ENCODE measurements around the gene CD300C. TPM values are rescaled to one million over a fixed set of nuclear protein-coding genes. Genes with fewer than 3 reads are reported as not detected.

Gene CD300C
- total RNA-seq (2014; rRNA removed; shearing (Covaris generic)) = 0.76 and 1.0 TPM in 2 replicates
- polyA plus RNA-seq (2016; fragmentation: Nextera tagmentation; extraction: Ambion mirVana) = 1.4 TPM in 2 replicates

DNA sequence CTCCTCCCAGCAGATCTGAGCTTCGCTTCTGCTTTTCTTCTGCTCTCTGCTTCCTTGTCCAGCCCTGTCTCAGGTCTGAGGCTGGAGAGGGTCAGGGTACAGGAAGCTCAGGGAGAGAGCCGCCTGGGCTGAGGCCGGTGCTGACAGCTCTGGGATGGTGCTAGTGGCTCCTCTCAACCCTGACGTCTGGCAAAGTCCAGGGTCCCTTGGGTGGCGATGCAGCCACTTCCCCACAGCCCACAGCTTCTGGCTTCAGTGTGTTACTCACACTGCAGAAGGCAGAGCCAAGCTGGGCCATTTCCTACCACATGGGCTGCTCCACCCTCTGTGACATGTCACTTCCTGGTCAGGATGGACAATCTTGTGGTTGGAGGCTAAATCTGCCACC, at the start of gene CD300C:
CD300C (minus strand) TSS at position 273 of the 388 bp plus-strand sequence. CDS start 333 bp downstream, outside the sequence.
- Histone ChIP-seq H3K36me3 (ENCODE audit: low read depth) (no peaks in the 10 kb centered on the region), H3K4me3 (no peak within 1 kb of the TSS), H3K9me3 (ENCODE audit: low read depth) (no peaks in the 10 kb centered on the region), H2AFZ (peak within 1 kb of the TSS; percentile 50), H3K9ac (no peak within 1 kb of the TSS), H3K79me2 (ENCODE audit: insufficient read depth) (no peaks in the 10 kb centered on the region), H3K9me2 (ENCODE audit: insufficient read depth) (no peaks in the 10 kb centered on the region), H3F3A (ENCODE audit: insufficient read depth) (no peaks in the 10 kb centered on the region), H4K20me1 (ENCODE audit: insufficient read depth) (no peaks in the 10 kb centered on the region), H3K27me3 (replicated peaks; ENCODE audit: insufficient read depth) (no peaks in the 10 kb centered on the region), H3K4me2 (ENCODE audit: unreplicated experiment) (no peak within 1 kb of the TSS), H3K4me1 (ENCODE audit: insufficient read depth) (no peaks in the 10 kb centered on the region), H3K27ac (no peak within 1 kb of the TSS)
- 36% methylated on average over 5 of the region's 5 CpGs for WGBS, 2 experiments (ENCODE audit: low coverage in 1 of 2, low lambda C conversion rate in 2 of 2, missing lambda C conversion rate in 2 of 2)
- peak; percentile 64 for DNase-seq
- TF ChIP-seq EZH2phosphoT487 (IDR thresholded peaks at IDR 0.05; ENCODE audit: insufficient read depth, low read depth) (no peak), EZH2 (IDR thresholded peaks at IDR 0.05; ENCODE audit: insufficient read depth, poor library complexity, severe bottlenecking) (no peak)
- in situ Hi-C loops (cut with MboI) = no loop called here

DNA sequence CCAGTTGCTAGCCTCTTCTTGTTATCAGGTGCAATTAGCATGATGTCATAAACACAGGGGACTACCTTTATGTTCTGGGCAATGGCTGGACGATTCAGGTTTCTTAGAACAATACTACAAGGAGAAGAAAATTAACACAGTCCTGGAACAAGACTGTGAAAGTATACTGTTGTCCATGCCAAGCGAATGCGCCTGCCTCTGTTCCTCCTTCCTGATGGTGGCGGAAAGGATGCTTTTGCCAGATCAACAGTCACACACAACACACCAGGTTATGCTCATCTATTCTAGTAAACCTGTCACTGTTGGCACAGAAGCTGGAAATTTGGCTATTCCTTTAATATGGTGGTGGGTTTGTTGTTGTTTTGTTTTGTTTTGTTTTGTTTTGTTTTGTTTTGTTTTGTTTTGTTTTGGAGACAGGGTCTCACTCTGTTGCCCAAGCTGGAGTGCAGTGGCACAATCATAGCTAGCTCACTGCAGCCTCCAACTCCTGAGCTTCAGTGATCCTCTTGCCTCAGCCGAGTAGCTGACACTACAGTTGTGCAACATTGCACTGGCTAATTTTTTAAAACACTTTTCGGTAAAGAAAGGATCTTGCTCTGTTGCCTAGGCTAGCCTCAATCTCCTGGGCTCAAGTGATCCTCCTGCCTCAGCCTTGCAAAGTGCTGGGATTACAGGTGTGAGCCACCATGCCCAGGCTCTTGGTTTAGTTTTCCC, 49.3 kb upstream of the CD300C start:
- H3K4me1 ChIP-seq (ENCODE audit: insufficient read depth) = no peaks in the 10 kb centered on the region
- H3K9me3 ChIP-seq (ENCODE audit: low read depth) = no peaks in the 10 kb centered on the region
- 51 to 60% methylated on average over 6 of the region's 6 CpGs for WGBS, 2 experiments (ENCODE audit: low coverage in 1 of 2, low lambda C conversion rate in 2 of 2, missing lambda C conversion rate in 2 of 2)
- no peak for TF ChIP-seq EZH2 (IDR thresholded peaks at IDR 0.05; ENCODE audit: insufficient read depth, poor library complexity, severe bottlenecking)
- no peak for TF ChIP-seq EZH2phosphoT487 (IDR thresholded peaks at IDR 0.05; ENCODE audit: insufficient read depth, low read depth)
- no peaks in the 10 kb centered on the region for H4K20me1 ChIP-seq (ENCODE audit: insufficient read depth)
- in situ Hi-C loops (cut with MboI) = no loop called here
- H3K4me3 ChIP-seq = no peak overlapping the region
- H3K27me3 ChIP-seq (replicated peaks; ENCODE audit: insufficient read depth) = peaks cover 24% of the 10 kb centered on the region
- no peaks in the 10 kb centered on the region for H3K79me2 ChIP-seq (ENCODE audit: insufficient read depth)
- H3K36me3 ChIP-seq (ENCODE audit: low read depth) = no peaks in the 10 kb centered on the region
- no peak overlapping the region for H2AFZ ChIP-seq
- no peak for DNase-seq
- H3K9ac ChIP-seq = no peak overlapping the region
- H3K27ac ChIP-seq = no peak overlapping the region
- H3K9me2 ChIP-seq (ENCODE audit: insufficient read depth) = no peaks in the 10 kb centered on the region
- H3F3A ChIP-seq (ENCODE audit: insufficient read depth) = no peaks in the 10 kb centered on the region
- H3K4me2 ChIP-seq (ENCODE audit: unreplicated experiment) = no peak overlapping the region

DNA sequence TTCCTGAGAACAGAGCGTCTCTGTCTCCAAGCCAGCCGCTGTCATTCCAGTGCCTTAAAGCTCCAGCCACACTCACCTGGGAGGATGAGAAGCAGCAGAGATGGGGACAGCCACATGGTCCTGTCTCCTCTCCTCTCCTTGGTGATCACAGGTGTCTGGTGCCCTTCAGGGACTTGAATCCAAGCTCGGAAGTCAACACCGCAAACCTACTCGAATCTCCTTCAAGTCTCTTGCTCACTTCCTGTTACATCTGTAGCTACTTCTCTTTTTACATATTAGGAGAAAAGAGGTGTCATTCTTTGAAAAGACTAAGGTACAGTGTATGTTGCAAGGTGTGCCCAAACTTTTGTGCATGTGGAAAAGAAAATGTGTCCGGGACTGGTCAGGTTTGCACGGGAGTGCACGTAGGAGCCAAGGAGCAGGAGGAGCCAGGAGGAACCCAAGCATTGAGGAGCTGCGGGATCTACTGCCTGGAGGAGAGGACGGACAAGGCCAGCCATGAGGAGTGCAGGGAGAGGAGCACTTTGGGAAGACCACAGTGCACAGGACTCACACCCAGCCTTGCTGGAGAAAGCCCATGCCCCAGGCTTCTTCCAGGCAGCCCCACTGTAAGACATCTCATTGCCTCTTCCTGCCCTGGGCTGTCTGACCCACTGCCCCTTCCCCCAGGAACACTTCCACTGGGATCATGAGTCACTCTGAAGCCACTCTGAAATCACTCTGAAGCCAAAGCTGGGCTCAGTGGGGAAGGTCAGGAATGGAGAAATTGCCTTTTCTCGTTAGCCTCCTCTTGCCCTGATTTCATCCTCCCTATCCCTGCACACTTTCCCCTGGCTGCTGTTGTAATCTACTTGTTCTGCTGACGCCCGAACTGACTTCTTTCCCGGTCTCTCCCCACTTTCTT, 46.4 kb upstream of the CD300C start, which contains the start of gene CD300LD:
CD300LD (minus strand) TSS at position 197 of the 904 bp plus-strand sequence; CDS start at position 116, 81 bp downstream.
- no peaks in the 10 kb centered on the region for H3F3A ChIP-seq (ENCODE audit: insufficient read depth)
- no peaks in the 10 kb centered on the region for H3K4me1 ChIP-seq (ENCODE audit: insufficient read depth)
- TF ChIP-seq EZH2 (IDR thresholded peaks at IDR 0.05; ENCODE audit: insufficient read depth, poor library complexity, severe bottlenecking) (no peak), EZH2phosphoT487 (IDR thresholded peaks at IDR 0.05; ENCODE audit: insufficient read depth, low read depth) (no peak)
- in situ Hi-C loops (cut with MboI) = no loop called here
- H3K27me3 ChIP-seq (replicated peaks; ENCODE audit: insufficient read depth) = peaks cover 21% of the 10 kb centered on the region
- no peaks in the 10 kb centered on the region for H4K20me1 ChIP-seq (ENCODE audit: insufficient read depth)
- H3K79me2 ChIP-seq (ENCODE audit: insufficient read depth) = no peaks in the 10 kb centered on the region
- 57 to 61% methylated on average over 14 of the region's 14 CpGs for WGBS, 2 experiments (ENCODE audit: low coverage in 1 of 2, low lambda C conversion rate in 2 of 2, missing lambda C conversion rate in 2 of 2)
- no peak within 1 kb of the TSS for H3K27ac ChIP-seq
- no peaks in the 10 kb centered on the region for H3K9me2 ChIP-seq (ENCODE audit: insufficient read depth)
- no peak for DNase-seq
- H3K9me3 ChIP-seq (ENCODE audit: low read depth) = no peaks in the 10 kb centered on the region
- no peak within 1 kb of the TSS for H2AFZ ChIP-seq
- H3K4me2 ChIP-seq (ENCODE audit: unreplicated experiment) = no peak within 1 kb of the TSS
- H3K36me3 ChIP-seq (ENCODE audit: low read depth) = no peaks in the 10 kb centered on the region
- H3K9ac ChIP-seq = no peak within 1 kb of the TSS
- H3K4me3 ChIP-seq = no peak within 1 kb of the TSS

DNA sequence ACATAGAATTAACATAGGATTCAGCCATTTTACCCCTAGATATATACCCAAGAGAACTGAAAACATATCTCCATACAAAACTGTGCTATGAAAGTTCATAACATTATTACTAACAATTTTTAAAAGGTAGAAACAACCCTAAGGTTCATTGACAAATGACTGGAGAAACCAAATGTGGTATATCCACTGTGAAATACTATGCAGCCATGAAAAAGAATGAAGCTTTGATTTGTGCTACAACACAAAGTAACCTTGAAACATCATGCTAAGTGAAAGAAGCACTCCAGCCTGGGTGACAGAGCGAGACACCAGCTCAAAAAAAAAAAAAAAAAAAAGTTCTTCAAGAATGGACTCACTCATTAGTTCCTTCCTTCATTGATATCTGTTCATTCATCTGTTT, 45.6 kb upstream of the CD300C start:
- no peak overlapping the region for H3K4me3 ChIP-seq
- DNase-seq = no peak
- H3K9me3 ChIP-seq (ENCODE audit: low read depth) = no peaks in the 10 kb centered on the region
- no peaks in the 10 kb centered on the region for H3K79me2 ChIP-seq (ENCODE audit: insufficient read depth)
- H3K4me2 ChIP-seq (ENCODE audit: unreplicated experiment) = no peak overlapping the region
- WGBS, 2 experiments (ENCODE audit: low coverage in 1 of 2, low lambda C conversion rate in 2 of 2, missing lambda C conversion rate in 2 of 2) = 13 to 29% methylated on average over 1 of the region's 1 CpG
- no peaks in the 10 kb centered on the region for H3F3A ChIP-seq (ENCODE audit: insufficient read depth)
- TF ChIP-seq EZH2phosphoT487 (IDR thresholded peaks at IDR 0.05; ENCODE audit: insufficient read depth, low read depth) (no peak), EZH2 (IDR thresholded peaks at IDR 0.05; ENCODE audit: insufficient read depth, poor library complexity, severe bottlenecking) (no peak)
- peaks cover 26% of the 10 kb centered on the region for H3K27me3 ChIP-seq (replicated peaks; ENCODE audit: insufficient read depth)
- H3K36me3 ChIP-seq (ENCODE audit: low read depth) = no peaks in the 10 kb centered on the region
- H2AFZ ChIP-seq = no peak overlapping the region
- H3K27ac ChIP-seq = no peak overlapping the region
- in situ Hi-C loops (cut with MboI) = no loop called here
- no peak overlapping the region for H3K9ac ChIP-seq
- H4K20me1 ChIP-seq (ENCODE audit: insufficient read depth) = no peaks in the 10 kb centered on the region
- H3K4me1 ChIP-seq (ENCODE audit: insufficient read depth) = no peaks in the 10 kb centered on the region
- H3K9me2 ChIP-seq (ENCODE audit: insufficient read depth) = no peaks in the 10 kb centered on the region
